Small intestine (tissue), 7 donors: ENCODE measurements around the gene GRIK3. TPM values are rescaled to one million over a fixed set of nuclear protein-coding genes. Genes with fewer than 3 reads are reported as not detected.

Experiments
- DNase-seq, 2 donors: peaks; one replicate each; pipeline versions ENCODE4 v3.0.0 to v3.0.0-alpha.2; 2013
- FAIRE-seq: peaks from 2 replicates; lab custom pipeline; 2012; peaks lifted over from hg19 to GRCh38; lab: Jason Lieb, UNC
- H3K27ac ChIP-seq, 3 donors: one replicate each; pipeline ENCODE4 v1.5.1; 2013; ENCODE audit warnings: low read length in 2 of 3, mild to moderate bottlenecking in 2 of 3, control low read depth in 1 of 3, inconsistent platforms in 1 of 3, low read depth in 1 of 3, moderate library complexity in 1 of 3
- H3K27me3 ChIP-seq, 3 donors: one replicate each; pipeline ENCODE4 v1.6.1; 2013; ENCODE audit warnings: low read length in 3 of 3, inconsistent platforms in 1 of 3; ENCODE audit not compliant: control insufficient read depth in 3 of 3, insufficient read depth in 3 of 3
- H3K36me3 ChIP-seq, 3 donors: one replicate each; pipeline ENCODE4 v1.6.1; 2013; ENCODE audit warnings: low read length in 3 of 3, inconsistent platforms in 1 of 3, low read depth in 1 of 3, mild to moderate bottlenecking in 1 of 3, moderate library complexity in 1 of 3; ENCODE audit not compliant: control insufficient read depth in 3 of 3, insufficient read depth in 2 of 3
- H3K4me1 ChIP-seq, 3 donors: one replicate each; pipeline ENCODE4 v1.6.1; 2013; ENCODE audit warnings: low read length in 2 of 3, inconsistent platforms in 1 of 3, low read depth in 1 of 3, mild to moderate bottlenecking in 1 of 3, moderate library complexity in 1 of 3; ENCODE audit not compliant: control insufficient read depth in 3 of 3, insufficient read depth in 2 of 3
- H3K4me3 ChIP-seq, 3 donors: one replicate each; pipeline ENCODE4 v1.5.1; 2013; ENCODE audit warnings: low read length in 3 of 3, control low read depth in 1 of 3, inconsistent platforms in 1 of 3, low read depth in 1 of 3, mild to moderate bottlenecking in 1 of 3, moderate library complexity in 1 of 3
- H3K9me3 ChIP-seq, 2 donors: one replicate each; pipeline ENCODE4 v1.6.1; 2013; ENCODE audit warnings: low read depth in 1 of 2, low read length in 1 of 2; ENCODE audit not compliant: control insufficient read depth in 2 of 2, insufficient read depth in 1 of 2
- WGBS, 3 donors: extraction: QIAGEN DNeasy Blood & Tissue Kit; methylation state at CpG; one replicate each; pipeline ENCODE4 v1.1.7; 2013; 5-methylcytosine and 5-hydroxymethylcytosine counted together
- polyA plus RNA-seq, 4 donors: library from polyadenylated mRNA; stranded (reverse) in 3 of 4; unstranded in 1 of 4; fragments of 200-250 nt in 3 of 4; fragments of 120-200 nt in 1 of 4; gene quantifications; one replicate each; pipeline versions ENCODE4 v1.2.1 to v1.2.3, GENCODE V29; 2013
- donor health status: healthy with polysubstance abuse.
- donor health status: control.
- donor health status: control.
- donor health status: Bipolar disorder and iron deficiency.
- donor health status: healthy.

The GRIK3 gene
- polyA plus RNA-seq, 4 donors, result 0.81 to 1.9 TPM; not detected in 2

DNA sequence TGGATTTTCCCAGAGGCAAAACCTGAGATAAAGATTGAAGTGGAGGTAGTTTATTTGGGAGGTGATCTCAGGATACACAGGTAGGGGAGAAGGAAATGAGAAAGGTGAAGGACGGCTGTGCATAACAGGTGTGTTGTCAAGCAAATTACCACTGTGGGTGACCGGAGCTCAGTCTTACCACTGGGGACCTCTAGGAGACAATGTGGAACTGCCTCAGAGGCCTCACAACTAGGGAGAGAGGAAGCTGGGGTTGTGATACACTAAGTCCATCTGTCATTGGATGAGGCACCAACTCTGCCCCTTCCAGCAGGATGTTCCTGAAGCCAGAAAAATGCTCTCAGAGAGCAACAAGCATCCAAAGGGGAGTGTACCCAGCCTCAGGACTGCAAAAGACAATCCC lies 32.6 kb downstream of the GRIK3 start:
- no peaks in the 10 kb centered on the region for H3K36me3 ChIP-seq
- 12 to 30% (median 20%) methylated on average over 2 of the region's 2 CpGs for WGBS, 3 donors
- DNase-seq (no peak), FAIRE-seq (no peak)
- H3K4me1 ChIP-seq, result no peaks in the 10 kb centered on the region
- no peak overlapping the region for H3K27ac ChIP-seq
- H3K4me3 ChIP-seq, result no peak overlapping the region
- H3K9me3 ChIP-seq, result no peaks in the 10 kb centered on the region
- no peaks in the 10 kb centered on the region for H3K27me3 ChIP-seq

DNA sequence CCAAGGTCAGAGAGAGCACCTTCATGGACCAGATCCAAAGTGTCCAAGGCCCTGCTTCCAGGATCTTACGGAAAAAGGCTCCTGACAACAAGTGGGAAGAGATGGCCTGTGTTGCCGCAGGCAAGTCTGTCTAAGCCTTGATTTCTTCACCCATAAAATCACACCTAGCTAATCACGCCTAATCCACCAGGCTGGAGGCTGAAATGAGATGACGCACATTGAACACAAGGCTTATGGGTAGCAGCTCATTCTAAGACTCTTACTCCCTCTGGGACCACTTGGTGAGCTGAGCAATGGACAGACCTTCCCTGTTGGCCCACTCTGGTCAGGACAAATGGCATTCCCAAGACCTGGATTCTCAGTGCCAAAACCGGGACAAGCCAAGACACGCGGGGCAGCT lies 38.2 kb downstream of the GRIK3 start:
- Histone ChIP-seq H3K9me3 (no peaks in the 10 kb centered on the region), H3K27ac (no peak overlapping the region), H3K36me3 (no peaks in the 10 kb centered on the region), H3K4me3 (no peak overlapping the region), H3K27me3 (no peaks in the 10 kb centered on the region), H3K4me1 (no peaks in the 10 kb centered on the region)
- WGBS, 3 donors, result 89 to 92% (median 91%) methylated on average over 7 of the region's 7 CpGs
- no peak for DNase-seq
- no peak for FAIRE-seq

DNA sequence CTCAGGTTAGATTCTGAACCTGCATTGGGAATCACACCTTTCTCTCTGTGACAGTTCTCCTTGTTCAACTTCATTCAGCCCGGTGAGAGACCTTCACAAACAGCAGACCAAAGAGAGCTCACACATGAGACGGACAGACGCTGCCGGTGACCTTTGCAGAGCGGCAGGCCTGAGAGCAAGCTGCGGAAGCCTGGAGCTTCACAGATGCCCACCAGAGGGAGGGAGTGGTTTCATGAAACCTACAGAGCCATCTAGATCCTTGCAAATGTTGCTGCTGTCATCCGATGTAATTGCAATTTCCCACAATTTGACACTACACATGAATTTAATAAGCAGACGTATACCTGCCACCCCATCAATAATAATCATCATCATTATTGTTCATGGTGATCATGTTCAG lies 39.4 kb downstream of the GRIK3 start:
- Histone ChIP-seq H3K4me1 (no peaks in the 10 kb centered on the region), H3K9me3 (no peaks in the 10 kb centered on the region), H3K27me3 (no peaks in the 10 kb centered on the region), H3K4me3 (no peak overlapping the region), H3K27ac (no peak overlapping the region), H3K36me3 (no peaks in the 10 kb centered on the region)
- no peak for DNase-seq
- 56 to 66% (median 58%) methylated on average over 8 of the region's 8 CpGs for WGBS, 3 donors
- FAIRE-seq, result no peak

DNA sequence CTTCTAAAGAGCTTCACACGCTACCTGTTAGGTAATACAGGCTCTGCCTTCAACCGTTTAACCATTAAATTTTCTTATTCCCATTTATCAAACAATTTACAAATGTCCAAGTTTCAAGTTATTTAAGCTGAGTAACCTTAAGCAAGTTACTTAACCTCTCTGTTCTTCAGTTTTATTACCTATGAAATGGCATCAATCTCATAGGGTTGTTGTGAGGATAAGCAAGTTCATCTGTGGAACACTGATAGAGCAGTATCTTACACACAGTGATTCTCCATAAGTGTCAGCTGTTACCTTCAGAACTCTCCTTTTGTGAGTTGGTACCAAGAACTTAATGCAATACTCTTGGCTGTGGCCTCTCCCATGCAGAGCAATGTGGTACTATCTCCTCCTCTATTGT lies 40.0 kb downstream of the GRIK3 start:
- no peaks in the 10 kb centered on the region for H3K9me3 ChIP-seq

DNA sequence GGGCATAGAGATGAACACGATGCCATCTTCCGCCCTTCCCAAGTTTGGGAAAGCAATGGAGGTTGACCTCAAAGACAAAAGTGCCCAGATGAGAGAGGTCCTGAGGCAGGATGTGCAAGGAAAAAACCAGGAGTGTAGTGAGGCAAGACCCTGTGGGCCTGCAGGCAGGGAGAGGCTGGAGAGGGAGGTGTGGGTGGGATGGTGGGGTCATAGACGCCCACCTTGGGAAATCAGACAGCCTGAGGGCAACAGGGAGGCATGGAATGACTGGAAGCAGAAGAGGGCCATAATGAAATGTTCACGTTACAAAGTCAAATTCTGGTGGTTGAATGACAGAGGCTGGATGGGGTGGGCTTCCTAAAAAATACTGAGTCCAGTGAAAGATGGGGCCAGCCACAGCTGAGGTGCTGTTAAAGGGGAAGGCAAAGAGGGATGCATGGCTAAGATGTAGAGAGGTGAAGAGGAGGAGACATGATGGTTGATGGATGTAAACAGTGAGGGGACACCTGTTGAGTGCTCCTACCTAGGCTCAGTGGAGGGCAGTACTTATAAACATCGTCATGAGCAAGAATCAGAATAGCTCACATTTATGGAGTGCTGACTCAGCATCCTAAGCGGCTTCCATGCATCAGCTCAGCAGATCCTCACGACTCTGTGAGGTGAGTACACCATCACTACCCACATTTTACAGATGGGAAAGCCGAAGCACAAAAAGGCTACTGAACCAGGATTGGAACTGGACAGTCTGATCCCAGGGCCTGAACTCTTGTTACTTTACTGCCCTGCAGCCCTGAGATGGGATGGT lies 42.0 kb downstream of the GRIK3 start:
- no peak overlapping the region for H3K27ac ChIP-seq
- H3K4me3 ChIP-seq, result no peak overlapping the region
- WGBS, 3 donors, result 69 to 77% (median 71%) methylated on average over 8 of the region's 8 CpGs
- H3K9me3 ChIP-seq, result no peaks in the 10 kb centered on the region
- H3K27me3 ChIP-seq, result peaks cover 0 to 3% (median 0%) of the 10 kb centered on the region in 3 donors
- H3K36me3 ChIP-seq, result no peaks in the 10 kb centered on the region
- no peaks in the 10 kb centered on the region for H3K4me1 ChIP-seq
- no peak for DNase-seq
- FAIRE-seq, result no peak

More for the DNA sequence above, 40.0 kb downstream of the GRIK3 start:
- Histone ChIP-seq H3K4me3 (no peak overlapping the region), H3K36me3 (no peaks in the 10 kb centered on the region), H3K4me1 (no peaks in the 10 kb centered on the region), H3K27ac (no peak overlapping the region), H3K27me3 (no peaks in the 10 kb centered on the region)
- FAIRE-seq, result no peak
- 64 to 85% (median 83%) methylated on average over 2 of the region's 2 CpGs for WGBS, 3 donors
- no peak for DNase-seq

DNA sequence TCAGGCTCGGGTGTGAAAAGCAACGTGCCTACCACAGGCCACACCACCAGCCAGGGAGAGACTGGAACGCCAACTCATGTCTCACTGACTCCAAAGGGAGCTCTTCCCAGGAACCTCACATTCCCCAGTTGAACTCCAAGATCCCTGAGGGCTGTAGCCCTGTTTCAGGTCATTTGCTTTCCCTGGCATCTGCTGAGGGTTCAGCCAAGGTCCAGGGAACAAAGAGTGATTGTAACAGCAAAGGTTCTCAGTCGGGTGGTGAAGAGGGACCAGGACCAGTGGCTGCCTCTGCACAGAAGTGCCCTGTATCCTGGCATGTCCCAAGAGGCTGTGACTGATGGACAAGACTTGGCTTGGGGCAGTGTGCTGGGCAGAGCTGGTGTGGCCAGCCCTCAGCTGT lies 42.8 kb downstream of the GRIK3 start:
- H3K27me3 ChIP-seq, result peaks cover 0 to 3% (median 0%) of the 10 kb centered on the region in 3 donors
- H3K27ac ChIP-seq, result no peak overlapping the region
- H3K4me3 ChIP-seq, result no peak overlapping the region
- no peak for DNase-seq
- FAIRE-seq, result no peak
- H3K9me3 ChIP-seq, result no peaks in the 10 kb centered on the region
- 47 to 71% (median 65%) methylated on average over 4 of the region's 4 CpGs for WGBS, 3 donors
- H3K4me1 ChIP-seq, result no peaks in the 10 kb centered on the region
- no peaks in the 10 kb centered on the region for H3K36me3 ChIP-seq

DNA sequence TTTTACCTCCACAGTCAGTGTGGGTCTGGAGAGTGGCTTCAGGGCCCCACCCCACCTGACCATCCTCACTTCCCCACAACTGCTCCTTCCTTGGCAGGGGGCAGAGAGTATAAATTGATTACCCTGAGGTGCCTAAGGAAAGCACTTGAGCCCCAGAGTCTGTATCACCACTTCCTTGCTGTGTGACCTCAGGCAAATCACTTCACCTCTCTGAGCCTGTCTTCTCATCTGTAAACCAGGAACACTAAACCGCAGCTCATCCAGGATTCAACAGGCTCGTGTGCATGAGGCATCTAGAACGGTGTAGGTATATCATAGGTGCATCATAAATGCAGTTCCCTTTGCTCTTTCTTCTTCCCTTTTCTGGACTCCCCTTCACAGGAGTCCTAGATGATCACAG lies 43.4 kb downstream of the GRIK3 start:
- no peaks in the 10 kb centered on the region for H3K9me3 ChIP-seq
- DNase-seq, result no peak
- no peak overlapping the region for H3K4me3 ChIP-seq
- H3K36me3 ChIP-seq, result no peaks in the 10 kb centered on the region
- WGBS, 3 donors, result 79 to 85% (median 80%) methylated on average over 3 of the region's 3 CpGs
- H3K4me1 ChIP-seq, result no peaks in the 10 kb centered on the region
- H3K27me3 ChIP-seq, result peaks cover 0 to 3% (median 0%) of the 10 kb centered on the region in 3 donors
- FAIRE-seq, result no peak
- no peak overlapping the region for H3K27ac ChIP-seq

DNA sequence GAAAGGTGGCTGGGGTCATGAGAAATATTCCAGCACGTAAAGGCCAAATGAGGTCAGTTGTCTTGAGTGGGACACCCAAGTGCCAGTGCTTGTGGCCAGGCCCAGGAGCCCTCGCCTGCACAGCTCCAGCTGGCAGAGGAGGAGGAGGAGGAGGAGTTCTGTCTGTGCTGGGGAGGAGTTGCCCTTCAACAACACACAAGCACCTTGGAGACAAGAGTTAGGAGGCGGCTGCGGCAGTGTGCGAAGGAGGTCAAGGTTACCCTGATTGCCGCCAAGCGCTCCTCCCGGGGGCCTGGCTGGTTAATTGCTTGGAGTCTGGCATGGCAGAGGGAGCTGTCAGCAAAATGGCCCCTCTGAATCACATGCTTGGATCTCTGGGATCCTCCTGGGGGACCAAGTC lies 45.1 kb downstream of the GRIK3 start:
- H3K9me3 ChIP-seq, result no peaks in the 10 kb centered on the region
- no peak for DNase-seq
- H3K4me1 ChIP-seq, result no peaks in the 10 kb centered on the region
- H3K36me3 ChIP-seq, result no peaks in the 10 kb centered on the region
- peaks cover 0 to 3% (median 0%) of the 10 kb centered on the region in 3 donors for H3K27me3 ChIP-seq
- H3K4me3 ChIP-seq, result no peak overlapping the region
- no peak overlapping the region for H3K27ac ChIP-seq
- 16 to 56% (median 53%) methylated on average over 8 of the region's 8 CpGs for WGBS, 3 donors
- no peak for FAIRE-seq
